GM19395 (cell line): Measurements from ENCODE around the gene RTN4RL2.

Experiments used
- ATAC-seq: cut with Tn5 transposase; IDR thresholded peaks from one replicate; pipeline ENCODE4 v1.9.1; 2021; ENCODE audit warnings: mild to moderate bottlenecking, moderate library complexity; ENCODE audit not compliant: unreplicated experiment

The RTN4RL2 gene

DNA sequence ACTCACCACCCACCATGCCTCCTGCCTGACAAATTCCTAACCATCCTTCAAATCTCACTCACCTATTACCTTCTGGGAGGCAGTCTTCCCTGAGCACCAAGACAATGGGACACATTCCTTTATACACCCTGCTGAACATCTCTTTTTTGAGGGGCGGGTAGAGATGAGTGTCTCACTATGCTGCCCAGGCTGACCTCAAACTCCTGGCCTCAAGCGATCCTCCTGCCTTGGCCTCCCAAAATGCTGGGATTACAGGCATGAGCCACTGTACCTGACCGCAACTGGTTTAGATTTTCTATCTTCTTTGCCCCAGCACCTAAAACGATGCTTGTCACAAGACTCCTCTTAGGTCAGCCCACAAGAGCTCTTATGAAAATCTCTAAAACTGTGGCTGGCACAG lies 63.1 kb downstream of the RTN4RL2 start:
- no peak for ATAC-seq
